Suppressor macrophage (primary cell): Measurements from ENCODE around the gene ZNF177.

Source experiments
- DNase-seq, 4 experiments: peaks; one replicate each; pipeline ENCODE4 v3.0.0-alpha.2; 2020 to 2022

Gene ZNF177

DNA sequence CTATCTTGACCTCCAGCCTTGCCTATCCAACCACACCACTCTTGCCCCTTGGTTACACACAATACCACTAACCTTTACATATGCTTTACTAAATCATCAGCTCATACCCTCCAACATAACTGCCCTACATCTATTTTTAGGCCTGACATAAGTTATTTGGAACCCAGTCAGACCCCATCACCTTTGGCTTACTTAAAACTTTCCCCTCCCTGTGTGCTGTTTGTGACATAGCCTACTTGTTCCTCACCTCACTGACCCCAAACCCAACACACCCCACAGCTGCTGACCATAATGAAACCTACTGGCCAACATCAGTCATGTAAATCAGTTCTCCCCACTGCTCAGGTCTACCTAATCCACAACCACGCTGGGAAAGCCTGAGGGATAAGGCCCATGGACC lies 67.6 kb downstream of the ZNF177 start:
- no peak for DNase-seq

DNA sequence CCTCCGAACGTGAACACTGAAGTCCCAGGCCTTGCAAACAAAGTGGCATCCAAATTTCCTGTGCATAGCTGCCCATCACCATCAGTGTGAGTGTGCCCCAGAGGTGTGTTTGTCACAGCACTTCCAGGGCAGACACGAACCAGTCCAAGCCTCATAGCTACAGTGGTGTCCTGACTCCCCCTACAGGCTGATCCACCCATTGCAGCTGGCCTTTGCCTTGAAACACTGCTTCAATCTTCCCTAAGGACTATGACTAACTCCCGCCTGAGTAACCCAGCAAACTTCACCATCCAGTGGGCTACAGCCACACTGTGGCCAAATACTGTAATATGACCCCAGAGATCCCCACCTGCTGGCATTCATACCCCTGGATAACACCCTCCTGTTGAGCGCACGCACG lies 68.7 kb downstream of the ZNF177 start:
- DNase-seq: peak in 3 of 4 experiments; percentile 25 to 39 (median 31)
